ENCODE data around the gene CADPS.

GRCh38 chr3:62607287-62608029, 267.8 kb downstream of the CADPS start:
- no peak for TF ChIP-seq CTCF (IDR thresholded peaks at IDR 0.05)
- no peak for TF ChIP-seq POLR2A (IDR thresholded peaks at IDR 0.05)
- TF ChIP-seq POLR2AphosphoS5 (IDR thresholded peaks at IDR 0.05) = no peak

Data from sigmoid colon (tissue), 4 donors.